GM23338 (cell line): ENCODE results near the gene NRG3. TPM values are rescaled to one million over a fixed set of nuclear protein-coding genes. Genes with fewer than 3 reads are reported as not detected.

ENCODE experiments used
- ATAC-seq: fragments of 200-7000 bp; cut with Tn5 transposase; 3 replicates; pipeline ENCODE4 v1.9.1; 2020
- DNase-seq: peaks from one replicate; pipeline ENCODE4 v3.0.0-alpha.2; 2015; ENCODE audit warnings: low spot score
- H2AFZ ChIP-seq: fragments of 200-600 bp; sonication (generic); 2 replicates; pipeline ENCODE4 v1.8.0; 2016; ENCODE audit warnings: antibody characterized with exemption, mild to moderate bottlenecking, moderate library complexity
- H3F3A ChIP-seq: fragments of 200-600 bp; sonication (generic); replicated peaks from 2 replicates; pipeline ENCODE4 v1.8.0; 2017; ENCODE audit warnings: antibody characterized with exemption, mixed run types, low read depth
- H3K27ac ChIP-seq: fragments of 200-600 bp; sonication (generic); 2 replicates; pipeline ENCODE4 v1.6.1; 2016; ENCODE audit warnings: low read depth
- H3K27me3 ChIP-seq: fragments of 200-600 bp; sonication (generic); 2 replicates; pipeline ENCODE4 v1.8.0; 2016; ENCODE audit warnings: mild to moderate bottlenecking, mixed run types, moderate library complexity; ENCODE audit not compliant: insufficient read depth
- H3K36me3 ChIP-seq: fragments of 200-600 bp; sonication (generic); 2 replicates; pipeline ENCODE4 v1.8.0; 2016; ENCODE audit warnings: mild to moderate bottlenecking; ENCODE audit not compliant: insufficient read depth
- H3K4me1 ChIP-seq: fragments of 200-600 bp; sonication (generic); 2 replicates; pipeline ENCODE4 v1.8.0; 2016; ENCODE audit warnings: mild to moderate bottlenecking, moderate library complexity; ENCODE audit not compliant: insufficient read depth
- H3K4me2 ChIP-seq: fragments of 200-600 bp; sonication (generic); 2 replicates; pipeline ENCODE4 v1.7.1; 2017; ENCODE audit warnings: mixed run types
- H3K4me3 ChIP-seq: fragments of 200-600 bp; sonication (generic); 2 replicates; pipeline ENCODE4 v1.6.1; 2016; ENCODE audit warnings: mixed run types
- H3K79me2 ChIP-seq: fragments of 200-600 bp; sonication (generic); replicated peaks from 2 replicates; pipeline ENCODE4 v1.8.0; 2017; ENCODE audit warnings: mild to moderate bottlenecking; ENCODE audit not compliant: insufficient read depth
- H3K9me2 ChIP-seq: fragments of 200-600 bp; sonication (generic); 2 replicates; pipeline ENCODE4 v1.8.0; 2017; ENCODE audit not compliant: insufficient read depth
- H4K20me1 ChIP-seq: fragments of 200-600 bp; sonication (generic); replicated peaks from 2 replicates; pipeline ENCODE4 v1.8.0; 2017; ENCODE audit warnings: mild to moderate bottlenecking; ENCODE audit not compliant: insufficient read depth
- H3K27ac Mint-ChIP-seq: 2 replicates; pipeline ENCODE4 v1.8.0; 2020; ENCODE audit warnings: inconsistent platforms, mild to moderate bottlenecking, moderate library complexity, mixed read lengths
- H3K27me3 Mint-ChIP-seq: 3 replicates; pipeline ENCODE4 v1.8.0; 2022; ENCODE audit warnings: low read depth, mild to moderate bottlenecking, moderate library complexity, mixed read lengths, inconsistent platforms; ENCODE audit not compliant: insufficient read depth, poor library complexity
- H3K36me3 Mint-ChIP-seq: 3 replicates; pipeline ENCODE4 v1.8.0; 2021; ENCODE audit warnings: low read depth, mild to moderate bottlenecking, inconsistent platforms, moderate library complexity, mixed read lengths
- H3K4me1 Mint-ChIP-seq: 3 replicates; pipeline ENCODE4 v1.8.0; 2020; ENCODE audit warnings: mild to moderate bottlenecking, inconsistent platforms, mixed read lengths
- H3K4me3 Mint-ChIP-seq: 3 replicates; pipeline ENCODE4 v1.8.0; 2021; ENCODE audit warnings: moderate library complexity, mild to moderate bottlenecking, inconsistent platforms, mixed read lengths
- H3K9me3 Mint-ChIP-seq: 3 replicates; pipeline ENCODE4 v1.8.0; 2020; ENCODE audit warnings: moderate library complexity, mild to moderate bottlenecking, inconsistent platforms, mixed read lengths
- CREB1 ChIP-seq: fragments of 250-450 bp; sonication (Bioruptor Pico); IDR thresholded peaks from 2 replicates; pipeline ENCODE4 v1.5.0; 2020; ENCODE audit warnings: low read depth, mild to moderate bottlenecking, moderate library complexity
- CTCF ChIP-seq, 2 experiments: fragments of 200-600 bp in 1 of 2; sonication (generic) in 1 of 2; conservative IDR thresholded peaks; 2 replicates each; pipeline versions ENCODE4 v1.5.1 to v1.6.1; 2016 to 2017; ENCODE audit warnings: antibody characterized with exemption in 2 of 2, low read depth in 2 of 2, mild to moderate bottlenecking in 2 of 2, moderate library complexity in 1 of 2
- EZH2 ChIP-seq: fragments of 200-600 bp; sonication (generic); IDR thresholded peaks from one replicate; pipeline ENCODE4 v1.8.0; 2017; ENCODE audit warnings: antibody characterized with exemption, mild to moderate bottlenecking, low read depth; ENCODE audit not compliant: unreplicated experiment
- EZH2phosphoT487 ChIP-seq: fragments of 200-600 bp; sonication (generic); IDR thresholded peaks from one replicate; pipeline ENCODE4 v1.8.1; 2018; ENCODE audit warnings: antibody characterized with exemption; ENCODE audit not compliant: unreplicated experiment
- JUNB ChIP-seq: IDR thresholded peaks from one replicate; pipeline ENCODE4 v1.6.1; 2016; ENCODE audit warnings: antibody characterized with exemption; ENCODE audit not compliant: unreplicated experiment
- NANOG ChIP-seq: IDR thresholded peaks from 2 replicates; pipeline ENCODE4 v1.6.1; 2016; ENCODE audit warnings: antibody characterized with exemption, borderline replicate concordance
- POLR2AphosphoS5 ChIP-seq: IDR thresholded peaks from 2 replicates; pipeline ENCODE4 v1.6.1; 2016; ENCODE audit warnings: antibody characterized with exemption, low read depth
- REST ChIP-seq: IDR thresholded peaks from one replicate; pipeline ENCODE4 v1.6.1; 2018; ENCODE audit warnings: antibody characterized with exemption; ENCODE audit not compliant: unreplicated experiment
- ZNF114 ChIP-seq: fragments of 250-450 bp; sonication (Bioruptor Pico); IDR thresholded peaks from 2 replicates; pipeline ENCODE4 v1.5.0; 2020; ENCODE audit warnings: mild to moderate bottlenecking, moderate library complexity
- ZNF331 ChIP-seq: fragments of 250-450 bp; sonication (Bioruptor Pico); IDR thresholded peaks from 2 replicates; pipeline ENCODE4 v1.5.0; 2020; ENCODE audit warnings: low read depth, mild to moderate bottlenecking, moderate library complexity
- polyA plus RNA-seq: library from polyadenylated mRNA; unstranded; fragments of >200 nt; fragmentation: Nextera tagmentation; extraction: Ambion mirVana; gene quantifications from 2 replicates; pipeline ENCODE4 v1.2.1, GENCODE V29; 2016
- total RNA-seq: library from RNA; depleted of rRNA; stranded (reverse); fragments of >200 nt; shearing (Covaris generic); gene quantifications from 2 replicates; pipeline ENCODE4 v1.2.3, GENCODE V29; 2014
- TF ChIP-seq, protein P1 (sequence below): fragments of 250-450 bp; sonication (Bioruptor Pico); IDR thresholded peaks from 2 replicates; pipeline ENCODE4 v1.5.0; 2020; ENCODE audit warnings: mild to moderate bottlenecking, moderate library complexity

Gene NRG3
- total and polyA plus RNA-seq, 2 experiments from 2014 or later, result 1.9 to 3.9 TPM

- H3K27ac Mint-ChIP-seq, result no peak overlapping the region
- peaks cover 2% of the 10 kb centered on the region for H3K27me3 Mint-ChIP-seq
- H3K36me3 Mint-ChIP-seq, result no peaks in the 10 kb centered on the region
- Histone ChIP-seq H3K4me2 (no peak overlapping the region), H3K9me2 (no peaks in the 10 kb centered on the region), H3K79me2 (no peaks in the 10 kb centered on the region), H3K4me1 (no peaks in the 10 kb centered on the region), H4K20me1 (no peaks in the 10 kb centered on the region), H2AFZ (no peak overlapping the region), H3K27ac (no peak overlapping the region), H3F3A (no peaks in the 10 kb centered on the region), H3K36me3 (no peaks in the 10 kb centered on the region), H3K27me3 (no peaks in the 10 kb centered on the region), H3K4me3 (no peak overlapping the region)
- DNase-seq (no peak), ATAC-seq (no peak)
- H3K4me3 Mint-ChIP-seq, result no peak overlapping the region
- H3K4me1 Mint-ChIP-seq, result peaks cover 5% of the 10 kb centered on the region; the same call in 1 of the 3 replicates
- H3K9me3 Mint-ChIP-seq, result no peaks in the 10 kb centered on the region
- no peak for TF ChIP-seq EZH2phosphoT487
- TF ChIP-seq, protein P1, sequence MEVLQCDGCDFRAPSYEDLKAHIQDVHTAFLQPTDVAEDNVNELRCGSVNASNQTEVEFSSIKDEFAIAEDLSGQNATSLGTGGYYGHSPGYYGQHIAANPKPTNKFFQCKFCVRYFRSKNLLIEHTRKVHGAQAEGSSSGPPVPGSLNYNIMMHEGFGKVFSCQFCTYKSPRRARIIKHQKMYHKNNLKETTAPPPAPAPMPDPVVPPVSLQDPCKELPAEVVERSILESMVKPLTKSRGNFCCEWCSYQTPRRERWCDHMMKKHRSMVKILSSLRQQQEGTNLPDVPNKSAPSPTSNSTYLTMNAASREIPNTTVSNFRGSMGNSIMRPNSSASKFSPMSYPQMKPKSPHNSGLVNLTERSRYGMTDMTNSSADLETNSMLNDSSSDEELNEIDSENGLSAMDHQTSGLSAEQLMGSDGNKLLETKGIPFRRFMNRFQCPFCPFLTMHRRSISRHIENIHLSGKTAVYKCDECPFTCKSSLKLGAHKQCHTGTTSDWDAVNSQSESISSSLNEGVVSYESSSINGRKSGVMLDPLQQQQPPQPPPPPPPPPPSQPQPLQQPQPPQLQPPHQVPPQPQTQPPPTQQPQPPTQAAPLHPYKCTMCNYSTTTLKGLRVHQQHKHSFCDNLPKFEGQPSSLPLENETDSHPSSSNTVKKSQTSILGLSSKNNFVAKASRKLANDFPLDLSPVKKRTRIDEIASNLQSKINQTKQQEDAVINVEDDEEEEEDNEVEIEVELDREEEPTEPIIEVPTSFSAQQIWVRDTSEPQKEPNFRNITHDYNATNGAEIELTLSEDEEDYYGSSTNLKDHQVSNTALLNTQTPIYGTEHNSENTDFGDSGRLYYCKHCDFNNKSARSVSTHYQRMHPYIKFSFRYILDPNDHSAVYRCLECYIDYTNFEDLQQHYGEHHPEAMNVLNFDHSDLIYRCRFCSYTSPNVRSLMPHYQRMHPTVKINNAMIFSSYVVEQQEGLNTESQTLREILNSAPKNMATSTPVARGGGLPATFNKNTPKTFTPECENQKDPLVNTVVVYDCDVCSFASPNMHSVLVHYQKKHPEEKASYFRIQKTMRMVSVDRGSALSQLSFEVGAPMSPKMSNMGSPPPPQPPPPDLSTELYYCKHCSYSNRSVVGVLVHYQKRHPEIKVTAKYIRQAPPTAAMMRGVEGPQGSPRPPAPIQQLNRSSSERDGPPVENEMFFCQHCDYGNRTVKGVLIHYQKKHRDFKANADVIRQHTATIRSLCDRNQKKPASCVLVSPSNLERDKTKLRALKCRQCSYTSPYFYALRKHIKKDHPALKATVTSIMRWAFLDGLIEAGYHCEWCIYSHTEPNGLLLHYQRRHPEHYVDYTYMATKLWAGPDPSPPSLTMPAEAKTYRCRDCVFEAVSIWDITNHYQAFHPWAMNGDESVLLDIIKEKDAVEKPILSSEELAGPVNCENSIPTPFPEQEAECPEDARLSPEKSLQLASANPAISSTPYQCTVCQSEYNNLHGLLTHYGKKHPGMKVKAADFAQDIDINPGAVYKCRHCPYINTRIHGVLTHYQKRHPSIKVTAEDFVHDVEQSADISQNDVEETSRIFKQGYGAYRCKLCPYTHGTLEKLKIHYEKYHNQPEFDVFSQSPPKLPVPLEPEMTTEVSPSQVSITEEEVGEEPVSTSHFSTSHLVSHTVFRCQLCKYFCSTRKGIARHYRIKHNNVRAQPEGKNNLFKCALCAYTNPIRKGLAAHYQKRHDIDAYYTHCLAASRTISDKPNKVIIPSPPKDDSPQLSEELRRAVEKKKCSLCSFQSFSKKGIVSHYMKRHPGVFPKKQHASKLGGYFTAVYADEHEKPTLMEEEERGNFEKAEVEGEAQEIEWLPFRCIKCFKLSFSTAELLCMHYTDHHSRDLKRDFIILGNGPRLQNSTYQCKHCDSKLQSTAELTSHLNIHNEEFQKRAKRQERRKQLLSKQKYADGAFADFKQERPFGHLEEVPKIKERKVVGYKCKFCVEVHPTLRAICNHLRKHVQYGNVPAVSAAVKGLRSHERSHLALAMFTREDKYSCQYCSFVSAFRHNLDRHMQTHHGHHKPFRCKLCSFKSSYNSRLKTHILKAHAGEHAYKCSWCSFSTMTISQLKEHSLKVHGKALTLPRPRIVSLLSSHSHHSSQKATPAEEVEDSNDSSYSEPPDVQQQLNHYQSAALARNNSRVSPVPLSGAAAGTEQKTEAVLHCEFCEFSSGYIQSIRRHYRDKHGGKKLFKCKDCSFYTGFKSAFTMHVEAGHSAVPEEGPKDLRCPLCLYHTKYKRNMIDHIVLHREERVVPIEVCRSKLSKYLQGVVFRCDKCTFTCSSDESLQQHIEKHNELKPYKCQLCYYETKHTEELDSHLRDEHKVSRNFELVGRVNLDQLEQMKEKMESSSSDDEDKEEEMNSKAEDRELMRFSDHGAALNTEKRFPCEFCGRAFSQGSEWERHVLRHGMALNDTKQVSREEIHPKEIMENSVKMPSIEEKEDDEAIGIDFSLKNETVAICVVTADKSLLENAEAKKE (CRISPR knock-in tag), result no peak
- TF ChIP-seq ZNF331, result no peak
- TF ChIP-seq REST, result no peak
- TF ChIP-seq CREB1, result no peak
- TF ChIP-seq NANOG, result no peak
- no peak for TF ChIP-seq JUNB
- no peak for TF ChIP-seq CTCF (conservative IDR thresholded peaks at IDR 0.05; ENCODE audit: low read depth in 2 of 2)
- TF ChIP-seq ZNF114 (CRISPR knock-in tag), result no peak
- no peak for TF ChIP-seq EZH2
- no peak for TF ChIP-seq POLR2AphosphoS5
Measured at GRCh38 chr10:82910301-82910700, 1035.3 kb downstream of the NRG3 start.
